Measurements from ENCODE around the gene CXCL17. TPM values are rescaled to one million over a fixed set of nuclear protein-coding genes. Genes with fewer than 3 reads are reported as not detected.
"Not testable (repeated sequence)": the region's sequence is repeated elsewhere in the genome, so short reads cannot be mapped to it uniquely, and the experiment has no call there.

CXCL17 gene
- total RNA-seq, 6 experiments from 2014 or later = not detected

DNA sequence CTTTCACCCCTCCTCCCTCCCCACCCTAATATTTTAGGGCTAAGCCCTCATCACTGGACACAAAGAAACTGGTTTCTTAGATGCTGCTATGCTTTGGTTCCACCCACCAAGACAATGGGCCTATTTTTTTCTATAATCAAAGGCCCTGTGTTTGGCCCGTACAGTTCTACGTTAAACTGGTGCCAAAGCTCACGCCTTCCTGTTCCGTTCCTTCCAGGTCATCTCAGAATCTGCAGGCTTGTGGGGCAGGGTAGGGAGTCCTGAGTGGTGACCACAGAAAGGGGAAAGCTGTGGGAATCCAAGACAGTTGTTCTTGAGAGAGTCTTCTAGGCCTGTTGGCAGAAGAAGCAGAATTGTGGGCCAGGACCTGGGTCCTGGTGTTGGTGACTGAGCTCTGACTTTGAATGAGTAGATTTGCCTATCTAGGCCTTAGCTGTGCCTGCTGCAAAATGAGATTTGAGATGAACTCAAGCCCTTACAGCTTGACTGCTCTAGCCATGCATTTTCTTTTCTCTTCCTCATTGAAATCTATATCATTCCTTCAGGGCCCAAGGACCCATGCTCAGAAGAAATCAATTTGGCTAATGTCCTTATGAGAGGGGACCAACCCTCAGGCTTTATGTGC is 19.1 kb upstream of the CXCL17 start:
- H3K4me3 Mint-ChIP-seq = no peak overlapping the region

DNA sequence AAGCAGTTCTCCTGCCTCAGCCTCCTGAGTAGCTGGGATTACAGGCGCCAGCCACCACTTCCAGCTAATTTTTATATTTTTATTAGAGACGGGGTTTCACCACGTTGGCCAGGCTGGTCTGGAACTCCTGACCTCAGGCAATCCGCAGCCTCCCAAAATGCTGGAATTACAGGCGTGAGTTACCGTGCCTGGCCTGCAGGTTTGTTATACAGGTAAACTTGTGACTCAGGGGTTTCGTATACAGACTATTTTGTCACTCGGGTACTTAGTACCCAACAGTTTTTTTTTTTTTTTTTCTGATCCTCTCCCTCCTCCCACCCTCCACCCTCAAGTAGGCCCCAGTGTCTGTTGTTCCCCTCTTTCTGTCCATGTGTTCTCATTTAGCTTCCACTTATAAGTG is 18.5 kb upstream of the CXCL17 start:
- H3K36me3 Mint-ChIP-seq (ENCODE audit: low read depth); H3K4me3 Mint-ChIP-seq; H3K27ac Mint-ChIP-seq; H3K4me1 Mint-ChIP-seq (ENCODE audit: low read depth); H3K27me3 Mint-ChIP-seq (ENCODE audit: insufficient read depth); DNase-seq; H3K9me3 Mint-ChIP-seq: not testable (repeated sequence)

More for the DNA sequence above, 19.1 kb upstream of the CXCL17 start:
- Mint-ChIP-seq H3K27ac (no peak overlapping the region), H3K9me3 (no peaks in the 10 kb centered on the region), H3K36me3 (ENCODE audit: low read depth) (no peaks in the 10 kb centered on the region), H3K4me1 (ENCODE audit: low read depth) (peaks cover 9% of the 10 kb centered on the region), H3K27me3 (ENCODE audit: insufficient read depth) (peaks cover 7% of the 10 kb centered on the region)
- TF ChIP-seq, protein P1, sequence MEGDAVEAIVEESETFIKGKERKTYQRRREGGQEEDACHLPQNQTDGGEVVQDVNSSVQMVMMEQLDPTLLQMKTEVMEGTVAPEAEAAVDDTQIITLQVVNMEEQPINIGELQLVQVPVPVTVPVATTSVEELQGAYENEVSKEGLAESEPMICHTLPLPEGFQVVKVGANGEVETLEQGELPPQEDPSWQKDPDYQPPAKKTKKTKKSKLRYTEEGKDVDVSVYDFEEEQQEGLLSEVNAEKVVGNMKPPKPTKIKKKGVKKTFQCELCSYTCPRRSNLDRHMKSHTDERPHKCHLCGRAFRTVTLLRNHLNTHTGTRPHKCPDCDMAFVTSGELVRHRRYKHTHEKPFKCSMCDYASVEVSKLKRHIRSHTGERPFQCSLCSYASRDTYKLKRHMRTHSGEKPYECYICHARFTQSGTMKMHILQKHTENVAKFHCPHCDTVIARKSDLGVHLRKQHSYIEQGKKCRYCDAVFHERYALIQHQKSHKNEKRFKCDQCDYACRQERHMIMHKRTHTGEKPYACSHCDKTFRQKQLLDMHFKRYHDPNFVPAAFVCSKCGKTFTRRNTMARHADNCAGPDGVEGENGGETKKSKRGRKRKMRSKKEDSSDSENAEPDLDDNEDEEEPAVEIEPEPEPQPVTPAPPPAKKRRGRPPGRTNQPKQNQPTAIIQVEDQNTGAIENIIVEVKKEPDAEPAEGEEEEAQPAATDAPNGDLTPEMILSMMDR (IDR thresholded peaks at IDR 0.05) = no peak
- no peak for DNase-seq

DNA sequence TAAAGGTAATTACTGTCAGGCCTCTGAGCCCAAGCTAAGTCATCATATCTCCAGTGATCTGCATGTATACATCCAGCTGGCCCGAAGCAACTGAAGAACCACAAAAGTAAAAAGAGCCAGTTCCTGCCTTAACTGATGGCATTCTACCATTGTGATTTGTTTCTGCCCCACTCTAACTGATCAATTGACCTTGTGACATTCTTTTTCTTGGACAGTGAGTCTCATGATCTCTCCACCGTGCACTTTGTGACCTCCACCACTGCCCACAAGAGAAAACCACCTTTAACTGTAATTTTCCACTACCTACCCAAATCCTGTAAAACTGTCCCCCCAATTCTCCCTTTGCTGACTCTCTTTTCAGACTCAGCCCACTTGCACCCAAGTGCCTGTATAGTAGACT is 17.2 kb upstream of the CXCL17 start:
- no peaks in the 10 kb centered on the region for H3K36me3 Mint-ChIP-seq (ENCODE audit: low read depth)
- H3K27ac Mint-ChIP-seq = no peak overlapping the region

GRCh38 chr19:42455621-42456081 is 12.9 kb upstream of the CXCL17 start:
- Mint-ChIP-seq H3K27me3 (ENCODE audit: insufficient read depth) (peaks cover 5% of the 10 kb centered on the region), H3K4me3 (no peak overlapping the region), H3K27ac (no peak overlapping the region), H3K4me1 (ENCODE audit: low read depth) (peaks cover 8% of the 10 kb centered on the region), H3K36me3 (ENCODE audit: low read depth) (no peaks in the 10 kb centered on the region), H3K9me3 (no peaks in the 10 kb centered on the region)
- TF ChIP-seq, protein P1 (IDR thresholded peaks at IDR 0.05) = no peak
- DNase-seq = no peak

More for the DNA sequence above, 17.2 kb upstream of the CXCL17 start:
- DNase-seq = no peak
- Mint-ChIP-seq H3K9me3 (no peaks in the 10 kb centered on the region), H3K27me3 (ENCODE audit: insufficient read depth) (peaks cover 3% of the 10 kb centered on the region), H3K4me1 (ENCODE audit: low read depth) (peaks cover 8% of the 10 kb centered on the region), H3K4me3 (no peak overlapping the region)
- TF ChIP-seq, protein P1 (IDR thresholded peaks at IDR 0.05) = no peak

DNA sequence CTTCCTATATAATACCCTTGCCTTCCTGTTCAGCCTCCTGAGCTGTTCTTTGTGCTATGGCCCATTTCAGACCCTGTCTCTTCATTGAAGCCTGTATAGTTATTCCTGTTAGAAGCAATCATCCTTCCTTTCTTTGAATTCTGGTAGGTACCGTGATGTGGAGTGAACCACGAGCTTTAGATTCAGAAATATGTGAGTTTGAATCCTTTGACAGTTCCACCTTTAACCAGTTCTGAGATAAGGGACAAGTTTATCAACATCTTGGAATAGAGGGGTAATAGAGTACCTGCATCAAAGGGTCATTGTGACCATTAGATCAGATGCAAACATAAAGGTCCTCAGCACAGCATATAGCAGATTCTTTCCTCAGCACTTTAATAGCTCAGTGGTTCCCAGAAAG is 12.3 kb upstream of the CXCL17 start:
- Mint-ChIP-seq H3K4me3 (no peak overlapping the region), H3K36me3 (ENCODE audit: low read depth) (no peaks in the 10 kb centered on the region), H3K27me3 (ENCODE audit: insufficient read depth) (peaks cover 5% of the 10 kb centered on the region), H3K27ac (no peak overlapping the region), H3K9me3 (no peaks in the 10 kb centered on the region), H3K4me1 (ENCODE audit: low read depth) (peaks cover 8% of the 10 kb centered on the region)
- TF ChIP-seq, protein P1 (IDR thresholded peaks at IDR 0.05) = no peak
- no peak for DNase-seq

GRCh38 chr19:42452590-42452989 is 9.8 kb upstream of the CXCL17 start:
- Mint-ChIP-seq H3K9me3 (no peaks in the 10 kb centered on the region), H3K36me3 (ENCODE audit: low read depth) (no peaks in the 10 kb centered on the region), H3K27ac (no peak overlapping the region), H3K4me1 (ENCODE audit: low read depth) (peaks cover 8% of the 10 kb centered on the region), H3K4me3 (no peak overlapping the region), H3K27me3 (ENCODE audit: insufficient read depth) (peaks cover 5% of the 10 kb centered on the region)
- TF ChIP-seq, protein P1 (IDR thresholded peaks at IDR 0.05) = no peak
- DNase-seq = no peak

Measured in HFFc6 (cell line).